Midbrain (tissue), 1 donor: ENCODE measurements around the gene ARL16.

Experiments used
- DNase-seq: peaks from one replicate; lab custom pipeline; 2025; lab: John Stamatoyannopoulos, UW

ARL16 gene

GRCh38 chr17:81644496-81644895 is 39.1 kb downstream of the ARL16 start:
- DNase-seq, result no peak

- DNase-seq, result no peak
Measured at GRCh38 chr17:81641825-81642489, 41.6 kb downstream of the ARL16 start.

- DNase-seq, result no peak
Measured at GRCh38 chr17:81640011-81640410, 43.6 kb downstream of the ARL16 start.

GRCh38 chr17:81638683-81639082 is 44.9 kb downstream of the ARL16 start:
- no peak for DNase-seq

GRCh38 chr17:81636505-81637288 is 46.9 kb downstream of the ARL16 start, which contains the start of the genes NPLOC4 and TSPAN10:
Gene NPLOC4 (minus strand): TSS chr17:81637112. CDS start chr17:81636930, 182 bp downstream.
Gene TSPAN10 (plus strand): TSS chr17:81637196. CDS start chr17:81642413, 5,217 bp downstream.
- peak; percentile 88 for DNase-seq

- no peak for DNase-seq
Measured at GRCh38 chr17:81635973-81636504, 47.6 kb downstream of the ARL16 start.

- DNase-seq, result no peak
Measured at GRCh38 chr17:81635431-81635830, 48.2 kb downstream of the ARL16 start.

GRCh38 chr17:81631482-81631881 is 52.1 kb downstream of the ARL16 start:
- DNase-seq, result no peak
